Heart left ventricle (tissue), 13 donors: ENCODE results near the gene FAM187B.

Source experiments
- POLR2A ChIP-seq, 2 donors: fragments of 450-650 bp; IDR thresholded peaks; one replicate each; pipeline ENCODE4 v1.6.1; 2017; ENCODE audit warnings: antibody characterized with exemption in 2 of 2, mild to moderate bottlenecking in 2 of 2, moderate library complexity in 2 of 2
- TF ChIP-seq, protein P1 (sequence below), 12 donors: fragments of 200-600 bp; sonication (generic) in 4 of 12; IDR thresholded peaks; one replicate each; pipeline versions ENCODE4 v1.5.0 to v1.8.0; 2018 to 2022; ENCODE audit warnings: antibody characterized with exemption in 12 of 12, mild to moderate bottlenecking in 5 of 12
- donor health status: ischemic (EF 13 %, LVEDD 7.1; RV severe dilation, severe dysfunction).
- donor health status: DM: no; HTN: yes; CAD: no.
- donor health status: DM: no; HTN: no; CAD: no.
- donor health status: ischemic (EF 25% LVEDD 6.9; RV normal size, moderate dysfunction).
- donor health status: ischemic (EF 25% LVEDD 5.7; RV mildly dilated, moderate dysfunction).
- donor health status: ischemic (EF 35%, LVEDD 5.7; RV mildly dilated, moderate dysfunction).
- donor health status: nonischemic (EF 11% LVEDD 7.7; RV severe dilation, severe dysfunction).
- donor health status: DM: yes; HTN: yes; CAD: no.
- donor health status: PGD.
- donor health status: ischemic (EF 29% LVEDD 5.4; RV normal size, mild dysfunction).
- donor health status: nonischemic (EF 23%, LVEDD 6.1; RV moderate dilation, normal function).

DNA sequence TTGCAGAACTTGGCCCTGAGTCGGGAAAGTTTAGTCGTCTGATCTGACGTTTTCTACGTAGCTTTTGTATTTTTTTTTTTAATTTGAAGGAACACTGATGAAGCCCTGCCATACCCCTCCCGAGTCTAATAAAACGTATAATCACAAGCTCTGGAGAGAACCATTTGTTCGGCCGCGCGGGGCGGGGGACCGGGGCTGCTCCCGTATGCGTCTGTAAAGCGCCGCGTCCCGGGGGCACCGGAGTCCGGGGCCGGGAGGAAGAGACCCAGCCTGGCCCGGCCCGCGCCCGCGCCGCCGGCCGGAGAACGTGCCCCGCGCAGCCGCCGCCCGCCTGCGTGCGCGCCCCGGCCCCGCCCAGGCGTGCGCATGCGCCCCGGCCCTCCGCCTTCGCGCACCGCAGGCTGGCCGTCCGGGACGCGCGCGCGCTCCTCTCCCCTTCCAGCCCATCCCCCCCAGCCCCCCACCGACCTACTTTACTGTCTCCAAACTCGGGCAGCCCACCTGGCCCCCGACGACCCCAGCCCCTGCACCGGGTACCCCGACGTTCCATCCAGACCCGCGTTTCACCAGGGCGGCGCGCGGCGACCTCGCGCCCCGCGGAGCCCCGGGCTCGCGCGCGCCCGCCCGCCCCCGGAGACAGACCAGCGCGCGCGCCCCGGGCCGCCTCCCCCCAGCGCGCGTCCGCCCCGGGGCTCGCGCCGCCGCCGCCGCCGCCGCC lies 39.4 kb upstream of the FAM187B start:
- TF ChIP-seq POLR2A (IDR thresholded peaks at IDR 0.05), result peak; percentile 36 to 77
- TF ChIP-seq, protein P1, sequence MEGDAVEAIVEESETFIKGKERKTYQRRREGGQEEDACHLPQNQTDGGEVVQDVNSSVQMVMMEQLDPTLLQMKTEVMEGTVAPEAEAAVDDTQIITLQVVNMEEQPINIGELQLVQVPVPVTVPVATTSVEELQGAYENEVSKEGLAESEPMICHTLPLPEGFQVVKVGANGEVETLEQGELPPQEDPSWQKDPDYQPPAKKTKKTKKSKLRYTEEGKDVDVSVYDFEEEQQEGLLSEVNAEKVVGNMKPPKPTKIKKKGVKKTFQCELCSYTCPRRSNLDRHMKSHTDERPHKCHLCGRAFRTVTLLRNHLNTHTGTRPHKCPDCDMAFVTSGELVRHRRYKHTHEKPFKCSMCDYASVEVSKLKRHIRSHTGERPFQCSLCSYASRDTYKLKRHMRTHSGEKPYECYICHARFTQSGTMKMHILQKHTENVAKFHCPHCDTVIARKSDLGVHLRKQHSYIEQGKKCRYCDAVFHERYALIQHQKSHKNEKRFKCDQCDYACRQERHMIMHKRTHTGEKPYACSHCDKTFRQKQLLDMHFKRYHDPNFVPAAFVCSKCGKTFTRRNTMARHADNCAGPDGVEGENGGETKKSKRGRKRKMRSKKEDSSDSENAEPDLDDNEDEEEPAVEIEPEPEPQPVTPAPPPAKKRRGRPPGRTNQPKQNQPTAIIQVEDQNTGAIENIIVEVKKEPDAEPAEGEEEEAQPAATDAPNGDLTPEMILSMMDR (IDR thresholded peaks at IDR 0.05), result no peak
